ENCODE results near the gene KLK2.
"Not testable (repeated sequence)": the region's sequence is repeated elsewhere in the genome, so short reads cannot be mapped to it uniquely, and the experiment has no call there.

The KLK2 gene

DNA sequence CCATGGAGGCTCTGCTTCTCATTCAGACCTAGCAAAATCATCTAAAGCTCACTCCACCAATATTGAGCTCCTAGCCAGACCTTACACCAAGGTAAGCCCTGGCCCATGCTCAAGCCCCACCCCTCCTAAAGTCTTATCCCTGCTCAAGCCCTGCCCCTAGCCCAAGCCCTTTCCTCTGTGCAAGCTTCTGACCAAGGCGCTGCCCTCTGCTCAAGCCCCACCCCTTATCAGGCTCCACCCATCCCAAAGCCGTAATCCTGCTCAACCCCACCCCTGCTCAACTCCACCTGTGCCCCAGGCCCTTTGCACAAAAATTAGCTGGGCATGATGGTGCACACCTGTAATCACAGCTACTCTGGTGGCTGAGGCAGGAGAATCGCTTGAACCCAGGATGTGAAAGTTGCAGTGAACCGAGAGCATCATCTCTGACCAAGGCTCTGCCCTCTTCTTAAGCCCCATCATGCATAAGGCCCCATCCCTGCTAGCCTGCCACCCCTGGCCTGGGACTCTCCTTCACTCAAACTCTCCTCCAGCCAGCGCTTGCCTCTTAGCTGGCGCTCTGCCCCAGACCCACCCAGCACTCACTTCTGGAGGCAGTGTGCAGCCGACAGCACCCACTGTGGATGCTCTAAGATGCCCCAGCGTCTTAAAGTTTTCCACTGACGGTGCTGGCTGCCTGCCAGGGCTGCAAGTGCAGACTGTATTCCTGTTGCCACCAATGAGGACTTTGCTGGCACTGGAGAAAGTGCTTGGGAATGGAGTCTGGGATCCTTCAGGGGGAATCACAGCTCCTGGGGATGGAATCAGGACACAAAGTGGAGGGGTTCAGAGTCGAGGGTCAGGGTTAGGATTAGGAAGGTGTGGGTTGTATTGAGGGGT is 21.5 kb downstream of the KLK2 start:
- no peak for DNase-seq
- H3K36me3 ChIP-seq: no peaks in the 10 kb centered on the region
- H3K4me3 ChIP-seq (ENCODE audit: low read depth, low read length): no peak overlapping the region
- TF ChIP-seq, protein P1, sequence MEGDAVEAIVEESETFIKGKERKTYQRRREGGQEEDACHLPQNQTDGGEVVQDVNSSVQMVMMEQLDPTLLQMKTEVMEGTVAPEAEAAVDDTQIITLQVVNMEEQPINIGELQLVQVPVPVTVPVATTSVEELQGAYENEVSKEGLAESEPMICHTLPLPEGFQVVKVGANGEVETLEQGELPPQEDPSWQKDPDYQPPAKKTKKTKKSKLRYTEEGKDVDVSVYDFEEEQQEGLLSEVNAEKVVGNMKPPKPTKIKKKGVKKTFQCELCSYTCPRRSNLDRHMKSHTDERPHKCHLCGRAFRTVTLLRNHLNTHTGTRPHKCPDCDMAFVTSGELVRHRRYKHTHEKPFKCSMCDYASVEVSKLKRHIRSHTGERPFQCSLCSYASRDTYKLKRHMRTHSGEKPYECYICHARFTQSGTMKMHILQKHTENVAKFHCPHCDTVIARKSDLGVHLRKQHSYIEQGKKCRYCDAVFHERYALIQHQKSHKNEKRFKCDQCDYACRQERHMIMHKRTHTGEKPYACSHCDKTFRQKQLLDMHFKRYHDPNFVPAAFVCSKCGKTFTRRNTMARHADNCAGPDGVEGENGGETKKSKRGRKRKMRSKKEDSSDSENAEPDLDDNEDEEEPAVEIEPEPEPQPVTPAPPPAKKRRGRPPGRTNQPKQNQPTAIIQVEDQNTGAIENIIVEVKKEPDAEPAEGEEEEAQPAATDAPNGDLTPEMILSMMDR (IDR thresholded peaks at IDR 0.05; ENCODE audit: low read depth, low read length): no peak
- H3K9me3 ChIP-seq: no peaks in the 10 kb centered on the region
- peaks cover 5% of the 10 kb centered on the region; the same call in 1 of the 2 replicates for H3K4me1 ChIP-seq
- no peaks in the 10 kb centered on the region for H3K27me3 ChIP-seq

DNA sequence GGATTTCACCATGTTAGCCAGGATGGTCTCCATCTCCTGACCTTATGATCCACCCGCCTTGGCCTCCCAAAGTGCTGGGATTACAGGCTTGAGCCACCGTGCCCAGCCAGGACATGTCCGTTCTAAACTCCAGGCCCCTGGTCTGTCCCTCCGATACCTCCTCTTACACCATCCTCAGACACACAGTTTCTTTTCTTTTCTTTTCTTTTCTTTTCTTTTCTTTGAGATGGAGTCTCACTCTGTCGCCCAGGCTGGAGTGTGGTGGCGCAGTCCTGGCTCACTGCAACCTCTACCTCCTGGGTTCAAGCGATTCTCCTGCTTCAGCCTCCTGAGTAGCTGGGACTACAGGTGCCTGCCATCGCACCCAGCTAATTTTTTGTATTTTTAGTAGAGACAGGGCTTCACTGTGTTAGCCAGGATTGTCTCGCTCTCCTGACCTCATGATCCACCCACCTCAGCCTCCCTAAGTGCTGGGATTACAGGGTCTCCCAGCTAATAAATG is 22.9 kb downstream of the KLK2 start:
- not testable (repeated sequence) for H3K4me1 ChIP-seq; H3K4me3 ChIP-seq (ENCODE audit: low read depth, low read length); DNase-seq; H3K36me3 ChIP-seq; H3K27me3 ChIP-seq; H3K9me3 ChIP-seq

DNA sequence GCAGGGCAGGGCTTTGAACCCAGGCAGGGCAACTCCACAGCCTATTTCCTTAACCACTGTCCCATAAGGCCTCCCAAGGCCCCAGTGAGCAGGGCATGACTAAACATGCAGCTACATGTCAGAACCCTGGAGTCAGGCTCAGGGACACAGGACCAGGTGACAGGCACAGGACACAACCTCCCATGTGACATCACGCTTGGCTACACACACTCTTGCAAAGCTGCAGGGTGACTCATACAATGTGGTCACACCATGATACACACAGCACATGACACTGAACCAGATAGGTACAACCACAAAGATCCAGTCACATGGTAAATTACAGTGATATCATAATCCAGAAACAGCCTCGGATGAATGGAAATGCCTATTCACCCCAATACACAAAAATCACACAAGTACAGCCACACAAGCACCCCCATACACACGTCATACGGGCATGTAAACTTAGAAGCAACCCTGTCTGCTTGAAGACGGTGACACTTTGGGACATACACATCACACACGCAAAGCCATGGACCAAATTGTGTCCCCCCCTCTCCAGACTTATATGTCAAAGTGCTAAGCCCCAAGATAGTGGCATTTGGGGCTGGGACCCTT is 23.5 kb downstream of the KLK2 start:
- Histone ChIP-seq H3K4me1 (peaks cover 5% of the 10 kb centered on the region; the same call in 1 of the 2 replicates), H3K36me3 (no peaks in the 10 kb centered on the region), H3K9me3 (no peaks in the 10 kb centered on the region), H3K27me3 (no peaks in the 10 kb centered on the region), H3K4me3 (ENCODE audit: low read depth, low read length) (no peak overlapping the region)
- TF ChIP-seq, protein P1 (IDR thresholded peaks at IDR 0.05; ENCODE audit: low read depth, low read length): no peak
- peak; percentile 81 for DNase-seq

DNA sequence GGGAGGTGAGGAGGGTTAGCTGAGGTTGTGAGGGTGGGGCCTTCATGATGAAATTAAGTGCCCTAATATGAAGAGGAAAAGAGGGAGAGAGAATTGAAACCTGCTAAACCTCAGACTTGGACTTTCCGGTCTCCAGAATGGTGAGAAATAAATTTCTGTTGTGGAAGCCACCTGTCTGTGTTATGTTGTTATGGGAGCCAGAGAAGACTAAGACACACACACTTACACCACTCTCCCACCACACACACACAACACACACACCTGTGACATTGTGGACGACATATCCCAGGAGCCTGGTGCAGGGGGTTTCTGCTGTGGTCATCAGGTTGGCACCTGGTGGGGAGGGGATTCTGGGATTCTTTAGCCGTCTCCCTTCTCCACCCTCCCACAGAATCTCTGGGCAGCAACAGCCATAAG is 24.0 kb downstream of the KLK2 start:
- peaks cover 5% of the 10 kb centered on the region; the same call in 1 of the 2 replicates for H3K4me1 ChIP-seq
- no peaks in the 10 kb centered on the region for H3K36me3 ChIP-seq
- no peak for DNase-seq
- H3K9me3 ChIP-seq: no peaks in the 10 kb centered on the region
- no peak overlapping the region for H3K4me3 ChIP-seq (ENCODE audit: low read depth, low read length)
- TF ChIP-seq, protein P1 (IDR thresholded peaks at IDR 0.05; ENCODE audit: low read depth, low read length): no peak
- H3K27me3 ChIP-seq: no peaks in the 10 kb centered on the region

DNA sequence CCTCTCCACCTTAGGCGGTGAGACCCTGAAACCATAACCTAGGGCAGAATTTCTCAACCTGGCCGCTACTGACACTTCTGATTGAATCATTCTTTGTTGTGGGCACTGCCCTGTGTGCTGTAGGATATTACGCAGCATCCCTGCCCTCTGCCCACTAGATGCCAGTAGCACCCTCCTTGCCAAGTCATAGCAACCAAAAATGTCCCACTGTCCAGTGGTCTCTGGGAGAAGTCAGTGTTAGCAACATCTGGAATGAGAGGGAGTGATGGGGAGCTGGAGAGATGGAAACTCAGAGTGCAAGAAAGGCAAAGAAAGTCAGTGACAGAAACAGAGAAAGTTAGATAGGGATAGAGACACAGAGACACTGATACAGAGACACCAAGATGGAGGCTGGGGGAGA is 24.4 kb downstream of the KLK2 start:
- peaks cover 5% of the 10 kb centered on the region; the same call in 1 of the 2 replicates for H3K4me1 ChIP-seq
- no peaks in the 10 kb centered on the region for H3K27me3 ChIP-seq
- no peaks in the 10 kb centered on the region for H3K36me3 ChIP-seq
- H3K9me3 ChIP-seq: no peaks in the 10 kb centered on the region
- DNase-seq: no peak
- TF ChIP-seq, protein P1 (IDR thresholded peaks at IDR 0.05; ENCODE audit: low read depth, low read length): no peak
- H3K4me3 ChIP-seq (ENCODE audit: low read depth, low read length): no peak overlapping the region

DNA sequence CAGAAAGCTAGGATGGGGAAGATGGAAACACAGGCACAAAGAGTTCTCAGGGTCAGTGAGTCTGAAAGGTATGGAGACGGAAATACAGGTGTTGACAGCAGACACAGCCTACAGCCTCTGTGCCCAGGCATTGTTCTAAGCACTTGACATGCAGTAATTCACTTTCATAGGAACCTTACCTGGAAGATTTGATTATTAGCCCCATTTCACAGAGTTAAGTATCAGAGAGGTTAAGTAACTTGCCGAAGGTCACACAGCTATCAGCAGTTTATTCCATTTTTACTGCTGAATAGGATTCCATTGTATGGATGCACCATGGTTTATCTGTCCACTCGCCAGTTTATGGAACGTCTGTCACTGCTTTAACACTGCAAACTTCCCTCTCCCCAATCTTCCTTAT is 24.8 kb downstream of the KLK2 start:
- Histone ChIP-seq H3K4me1 (peaks cover 5% of the 10 kb centered on the region; the same call in 1 of the 2 replicates), H3K4me3 (ENCODE audit: low read depth, low read length) (no peak overlapping the region), H3K27me3 (no peaks in the 10 kb centered on the region), H3K36me3 (no peaks in the 10 kb centered on the region), H3K9me3 (no peaks in the 10 kb centered on the region)
- TF ChIP-seq, protein P1 (IDR thresholded peaks at IDR 0.05; ENCODE audit: low read depth, low read length): no peak
- DNase-seq: no peak

Measured in BE2C (cell line).